ENCODE results near the gene LCOR. TPM values are rescaled to one million over a fixed set of nuclear protein-coding genes. Genes with fewer than 3 reads are reported as not detected.
A peak's percentile ranks its signal among the peaks of the same experiment; 100 is the strongest.

The LCOR gene
- total and polyA plus RNA-seq, 11 donors: 4.3 to 31.4 (median 17.4) TPM

DNA sequence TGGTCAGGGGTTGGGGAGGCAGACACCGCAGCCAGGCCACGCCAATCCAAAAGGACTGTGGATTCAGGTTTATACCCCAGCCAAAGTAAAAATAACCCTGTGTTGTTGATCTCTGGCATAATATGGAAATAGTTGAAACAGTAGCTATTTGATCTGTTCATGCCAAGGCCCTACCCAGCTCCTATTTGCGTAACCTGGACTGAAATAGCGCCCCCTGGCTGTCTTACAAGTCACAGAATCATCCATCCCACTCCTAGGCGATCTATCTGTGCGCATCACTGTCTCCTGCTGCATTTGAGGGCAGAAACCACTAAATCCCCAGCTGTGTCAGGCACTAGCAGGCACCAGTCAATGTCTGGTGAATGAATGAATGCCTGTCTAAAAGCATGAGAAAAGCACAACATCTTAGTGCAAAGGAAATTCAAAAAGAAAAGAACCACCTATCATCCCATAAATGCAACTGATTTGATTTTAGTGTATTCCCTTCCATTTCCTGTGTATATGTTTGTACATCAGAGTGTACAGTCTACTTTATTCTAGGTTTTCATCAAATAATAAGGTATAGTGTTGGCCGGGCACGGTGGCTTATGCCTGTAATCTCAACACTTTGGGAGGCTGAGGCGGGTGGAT is 193.6 kb downstream of the LCOR start:
- Histone ChIP-seq H3K36me3 (no peaks in the 10 kb centered on the region), H3K27me3 (no peaks in the 10 kb centered on the region), H3K27ac (peak overlapping the region in 2 of 12 donors; percentile 11 to 67), H3K9me3 (no peaks in the 10 kb centered on the region), H3K4me1 (peaks cover 0 to 28% (median 15%) of the 10 kb centered on the region in 12 donors), H3K4me3 (no peak overlapping the region)
- intact Hi-C loops (cut with DNase I): loop anchor here in 9 of 10 donors (5.0 to 10.0 kb wide), 10 partner anchors 191 to 651 kb away; partner anchors contain the start of gene LCOR (in 3 of the 9)
- DNase-seq: peak in 3 of 5 donors; percentile 32 to 49 (median 40)
- TF ChIP-seq POLR2A (IDR thresholded peaks at IDR 0.05): no peak
- TF ChIP-seq, protein P1, sequence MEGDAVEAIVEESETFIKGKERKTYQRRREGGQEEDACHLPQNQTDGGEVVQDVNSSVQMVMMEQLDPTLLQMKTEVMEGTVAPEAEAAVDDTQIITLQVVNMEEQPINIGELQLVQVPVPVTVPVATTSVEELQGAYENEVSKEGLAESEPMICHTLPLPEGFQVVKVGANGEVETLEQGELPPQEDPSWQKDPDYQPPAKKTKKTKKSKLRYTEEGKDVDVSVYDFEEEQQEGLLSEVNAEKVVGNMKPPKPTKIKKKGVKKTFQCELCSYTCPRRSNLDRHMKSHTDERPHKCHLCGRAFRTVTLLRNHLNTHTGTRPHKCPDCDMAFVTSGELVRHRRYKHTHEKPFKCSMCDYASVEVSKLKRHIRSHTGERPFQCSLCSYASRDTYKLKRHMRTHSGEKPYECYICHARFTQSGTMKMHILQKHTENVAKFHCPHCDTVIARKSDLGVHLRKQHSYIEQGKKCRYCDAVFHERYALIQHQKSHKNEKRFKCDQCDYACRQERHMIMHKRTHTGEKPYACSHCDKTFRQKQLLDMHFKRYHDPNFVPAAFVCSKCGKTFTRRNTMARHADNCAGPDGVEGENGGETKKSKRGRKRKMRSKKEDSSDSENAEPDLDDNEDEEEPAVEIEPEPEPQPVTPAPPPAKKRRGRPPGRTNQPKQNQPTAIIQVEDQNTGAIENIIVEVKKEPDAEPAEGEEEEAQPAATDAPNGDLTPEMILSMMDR (IDR thresholded peaks at IDR 0.05): peak; percentile 50 to 73 (median 67)
- WGBS, 4 donors: 70 to 73% (median 71%) methylated on average over 9 of the region's 9 CpGs
- ATAC-seq: peak in 3 of 4 donors; percentile 31 to 45 (median 34)

DNA sequence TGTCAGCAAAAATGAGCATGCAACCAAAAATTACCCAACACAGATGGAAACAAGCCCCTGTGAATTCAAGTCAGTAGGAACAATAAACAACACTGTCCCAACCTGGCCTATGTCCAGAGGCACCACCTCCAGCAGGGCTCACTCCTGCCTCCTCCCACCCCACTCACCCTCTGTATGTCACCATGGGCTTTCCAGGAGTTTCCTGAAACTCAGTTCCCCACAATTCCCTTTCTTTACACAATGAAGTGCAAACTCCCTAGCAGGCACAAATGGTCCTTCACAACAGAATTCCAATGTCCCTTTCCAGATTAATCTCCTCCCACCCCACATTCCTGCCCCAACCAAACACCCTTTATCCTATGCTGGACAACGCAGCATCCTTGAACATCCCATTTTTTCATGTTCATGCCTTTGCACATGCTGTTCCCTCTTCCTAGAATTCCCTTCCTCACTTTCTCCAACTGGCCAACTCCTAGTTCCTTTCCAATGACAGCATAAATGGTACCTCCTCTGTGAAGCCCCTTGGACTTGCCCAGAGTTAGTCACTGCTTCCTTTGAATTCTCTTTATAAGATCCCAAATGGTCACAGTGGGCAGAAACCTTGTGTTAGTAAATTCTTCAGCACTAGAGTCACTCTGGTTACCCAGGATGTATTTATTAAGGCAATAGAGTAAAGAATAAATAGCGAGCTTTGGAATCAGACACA is 196.2 kb downstream of the LCOR start:
- TF ChIP-seq POLR2A (IDR thresholded peaks at IDR 0.05): no peak
- TF ChIP-seq, protein P1 (IDR thresholded peaks at IDR 0.05): no peak
- Histone ChIP-seq H3K9me3 (no peaks in the 10 kb centered on the region), H3K4me1 (peaks cover 0 to 21% (median 11%) of the 10 kb centered on the region in 12 donors), H3K4me3 (no peak overlapping the region), H3K27ac (no peak overlapping the region), H3K27me3 (no peaks in the 10 kb centered on the region), H3K36me3 (no peaks in the 10 kb centered on the region)
- intact Hi-C loops (cut with DNase I): loop anchor here in 9 of 10 donors (5.0 to 10.0 kb wide), 10 partner anchors 193 to 653 kb away; partner anchors contain the start of gene LCOR (in 3 of the 9)
- ATAC-seq (no peak), DNase-seq (no peak)
- 91 to 96% (median 93%) methylated on average over 2 of the region's 2 CpGs for WGBS, 4 donors

GRCh38 chr10:97028832-97029178 is 196.7 kb downstream of the LCOR start:
- TF ChIP-seq POLR2A (IDR thresholded peaks at IDR 0.05): no peak
- TF ChIP-seq, protein P1 (IDR thresholded peaks at IDR 0.05): no peak
- DNase-seq (no peak), ATAC-seq (no peak)
- no peaks in the 10 kb centered on the region for H3K36me3 ChIP-seq
- peaks cover 0 to 18% (median 8%) of the 10 kb centered on the region in 12 donors for H3K4me1 ChIP-seq
- intact Hi-C loops (cut with DNase I): loop anchor here in 9 of 10 donors (5.0 to 10.0 kb wide), 10 partner anchors 194 to 654 kb away; partner anchors contain the start of gene LCOR (in 3 of the 9)
- no peaks in the 10 kb centered on the region for H3K27me3 ChIP-seq
- 87 to 100% (median 90%) methylated on average over 3 of the region's 3 CpGs for WGBS, 4 donors
- no peaks in the 10 kb centered on the region for H3K9me3 ChIP-seq
- no peak overlapping the region for H3K4me3 ChIP-seq
- no peak overlapping the region for H3K27ac ChIP-seq

- Histone ChIP-seq H3K36me3 (no peaks in the 10 kb centered on the region), H3K4me1 (peaks cover 0 to 13% (median 4%) of the 10 kb centered on the region in 12 donors), H3K27me3 (no peaks in the 10 kb centered on the region), H3K27ac (no peak overlapping the region), H3K4me3 (no peak overlapping the region), H3K9me3 (no peaks in the 10 kb centered on the region)
- 74 to 87% (median 84%) methylated on average over 3 of the region's 3 CpGs for WGBS, 4 donors
- DNase-seq (no peak), ATAC-seq (no peak)
- intact Hi-C loops (cut with DNase I): loop anchor here in 9 of 10 donors (5.0 to 10.0 kb wide), 10 partner anchors 194 to 654 kb away; partner anchors contain the start of gene LCOR (in 3 of the 9)
- TF ChIP-seq, protein P1 (IDR thresholded peaks at IDR 0.05): no peak
- no peak for TF ChIP-seq POLR2A (IDR thresholded peaks at IDR 0.05)
Observed at GRCh38 chr10:97029271-97029670, 197.2 kb downstream of the LCOR start.

Data from heart left ventricle (tissue), 16 donors.